ENCODE results near the gene ARAP1. TPM values are rescaled to one million over a fixed set of nuclear protein-coding genes. Genes with fewer than 3 reads are reported as not detected.

ARAP1 gene
- total RNA-seq, 1 donor from 2014 or later = 20.5 TPM

DNA sequence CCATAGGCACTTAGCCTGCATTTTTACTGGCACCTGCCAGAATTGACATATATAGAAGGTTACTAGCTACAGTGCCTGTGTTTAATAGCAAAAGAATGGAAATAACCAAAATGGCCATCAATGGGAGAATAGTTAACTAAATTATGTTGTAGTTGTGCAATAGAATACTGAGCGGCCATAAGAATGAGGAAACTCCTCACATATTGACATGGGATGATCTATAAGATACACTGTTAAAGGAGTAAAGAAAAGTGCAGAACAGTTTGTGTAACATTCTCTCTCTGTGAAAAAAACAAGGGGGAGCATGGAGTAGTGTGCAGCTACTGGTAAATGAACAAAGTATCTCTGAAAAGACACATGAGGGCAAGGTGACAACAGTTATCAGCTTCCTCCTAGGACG is 21.5 kb downstream of the ARAP1 start:
- Mint-ChIP-seq H3K27me3 (ENCODE audit: unreplicated experiment) (peaks cover 4% of the 10 kb centered on the region), H3K4me3 (ENCODE audit: unreplicated experiment) (no peak overlapping the region), H3K36me3 (ENCODE audit: unreplicated experiment) (peaks cover 5% of the 10 kb centered on the region), H3K4me1 (ENCODE audit: low read depth, unreplicated experiment) (no peaks in the 10 kb centered on the region), H3K27ac (ENCODE audit: unreplicated experiment) (no peak overlapping the region), H3K9me3 (ENCODE audit: unreplicated experiment) (peaks cover under 1% of the 10 kb centered on the region)
- TF ChIP-seq, protein P1, sequence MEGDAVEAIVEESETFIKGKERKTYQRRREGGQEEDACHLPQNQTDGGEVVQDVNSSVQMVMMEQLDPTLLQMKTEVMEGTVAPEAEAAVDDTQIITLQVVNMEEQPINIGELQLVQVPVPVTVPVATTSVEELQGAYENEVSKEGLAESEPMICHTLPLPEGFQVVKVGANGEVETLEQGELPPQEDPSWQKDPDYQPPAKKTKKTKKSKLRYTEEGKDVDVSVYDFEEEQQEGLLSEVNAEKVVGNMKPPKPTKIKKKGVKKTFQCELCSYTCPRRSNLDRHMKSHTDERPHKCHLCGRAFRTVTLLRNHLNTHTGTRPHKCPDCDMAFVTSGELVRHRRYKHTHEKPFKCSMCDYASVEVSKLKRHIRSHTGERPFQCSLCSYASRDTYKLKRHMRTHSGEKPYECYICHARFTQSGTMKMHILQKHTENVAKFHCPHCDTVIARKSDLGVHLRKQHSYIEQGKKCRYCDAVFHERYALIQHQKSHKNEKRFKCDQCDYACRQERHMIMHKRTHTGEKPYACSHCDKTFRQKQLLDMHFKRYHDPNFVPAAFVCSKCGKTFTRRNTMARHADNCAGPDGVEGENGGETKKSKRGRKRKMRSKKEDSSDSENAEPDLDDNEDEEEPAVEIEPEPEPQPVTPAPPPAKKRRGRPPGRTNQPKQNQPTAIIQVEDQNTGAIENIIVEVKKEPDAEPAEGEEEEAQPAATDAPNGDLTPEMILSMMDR (IDR thresholded peaks at IDR 0.05; ENCODE audit: partially characterized antibody, unreplicated experiment) = no peak
- DNase-seq = no peak

DNA sequence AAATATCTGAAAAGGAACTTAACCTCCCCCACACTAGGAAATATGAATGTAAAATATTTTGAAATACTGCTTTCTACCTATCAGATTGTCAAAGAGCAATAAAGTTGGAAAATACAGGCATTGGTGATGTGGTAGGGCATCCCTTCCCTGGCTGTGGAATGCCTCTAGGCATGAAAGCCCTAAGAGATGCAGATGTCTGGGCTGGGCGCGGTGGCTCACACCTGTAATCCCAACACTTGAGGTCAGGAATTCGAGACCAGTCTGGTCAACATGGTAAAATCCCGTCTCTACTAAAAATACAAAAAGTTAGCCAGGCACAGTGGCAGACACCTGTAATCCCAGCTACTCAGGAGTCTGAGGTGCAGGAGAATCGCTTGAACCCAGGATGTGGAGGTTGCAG is 22.0 kb downstream of the ARAP1 start:
- TF ChIP-seq, protein P1 (IDR thresholded peaks at IDR 0.05; ENCODE audit: partially characterized antibody, unreplicated experiment) = no peak
- Mint-ChIP-seq H3K27ac (ENCODE audit: unreplicated experiment) (no peak overlapping the region), H3K4me1 (ENCODE audit: low read depth, unreplicated experiment) (no peaks in the 10 kb centered on the region), H3K36me3 (ENCODE audit: unreplicated experiment) (peaks cover 5% of the 10 kb centered on the region), H3K9me3 (ENCODE audit: unreplicated experiment) (peaks cover 4% of the 10 kb centered on the region), H3K4me3 (ENCODE audit: unreplicated experiment) (no peak overlapping the region), H3K27me3 (ENCODE audit: unreplicated experiment) (peaks cover 4% of the 10 kb centered on the region)
- no peak for DNase-seq

DNA sequence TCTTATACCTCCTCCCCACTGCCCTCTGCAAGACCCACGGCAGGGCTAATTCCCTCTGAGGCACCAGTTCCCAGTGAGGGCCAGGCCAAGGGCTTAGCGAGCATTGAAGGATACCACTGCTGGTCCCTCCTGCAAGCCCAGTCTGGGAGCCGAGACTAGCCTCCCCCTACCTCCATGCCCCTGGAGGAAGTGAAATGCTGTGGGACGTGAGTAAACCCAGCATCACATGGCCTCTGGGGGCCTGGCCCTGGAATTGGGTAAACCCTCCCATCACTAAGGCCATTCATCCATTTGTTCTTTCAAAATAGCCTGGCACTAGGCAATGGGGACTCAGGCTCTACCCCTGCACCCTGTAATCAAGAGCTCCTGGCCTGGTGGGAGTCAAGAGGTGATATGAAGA is 24.7 kb downstream of the ARAP1 start:
- no peak for DNase-seq
- Mint-ChIP-seq H3K9me3 (ENCODE audit: unreplicated experiment) (peaks cover 4% of the 10 kb centered on the region), H3K27ac (ENCODE audit: unreplicated experiment) (no peak overlapping the region), H3K36me3 (ENCODE audit: unreplicated experiment) (peaks cover 5% of the 10 kb centered on the region), H3K27me3 (ENCODE audit: unreplicated experiment) (peaks cover 3% of the 10 kb centered on the region), H3K4me3 (ENCODE audit: unreplicated experiment) (no peak overlapping the region), H3K4me1 (ENCODE audit: low read depth, unreplicated experiment) (no peaks in the 10 kb centered on the region)
- TF ChIP-seq, protein P1 (IDR thresholded peaks at IDR 0.05; ENCODE audit: partially characterized antibody, unreplicated experiment) = no peak

DNA sequence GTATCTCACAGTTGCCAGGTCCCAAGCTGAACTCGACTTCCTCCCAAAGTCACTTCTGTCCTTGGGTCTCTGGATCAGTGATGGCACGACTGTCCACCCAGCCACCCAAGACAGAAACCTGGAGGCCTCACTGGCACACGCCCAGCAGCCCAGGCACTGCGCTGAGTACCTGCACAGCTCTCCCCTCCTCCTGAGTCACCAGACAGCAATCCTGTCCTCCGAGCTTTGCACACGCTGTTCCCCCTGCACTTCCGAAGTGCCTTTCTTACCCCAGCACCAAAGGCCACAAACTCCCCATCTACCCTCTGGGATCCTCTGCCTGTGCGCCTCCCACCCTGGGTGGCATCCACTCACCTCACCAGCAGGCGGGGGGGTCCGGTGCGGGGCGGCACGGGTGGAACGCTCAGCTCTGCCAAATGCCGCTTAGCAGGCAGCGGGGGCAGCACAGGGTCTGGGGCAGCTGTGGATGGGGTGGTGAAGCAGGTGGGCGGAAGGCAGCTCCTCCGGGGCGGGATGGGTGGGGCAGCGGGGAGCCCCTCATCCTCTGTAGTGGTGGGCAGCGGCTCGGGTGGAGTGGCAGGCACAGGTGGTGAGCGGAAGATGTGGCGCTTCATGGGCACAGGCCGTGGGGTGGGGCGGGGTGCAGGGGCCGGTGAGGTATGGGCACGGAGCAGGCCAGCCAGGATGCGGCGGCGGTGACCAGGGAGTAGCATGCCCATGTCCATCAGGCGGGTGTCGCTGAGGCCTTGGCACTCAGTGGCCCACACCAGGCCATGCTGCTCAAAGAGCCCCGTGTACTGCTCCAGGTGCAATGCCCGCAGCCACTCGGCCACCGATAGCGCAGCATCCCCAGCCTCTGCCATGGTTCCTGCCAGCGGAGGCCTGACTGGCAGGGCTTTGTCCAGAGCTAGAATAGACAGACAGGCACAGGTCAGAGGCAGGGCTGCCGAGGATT is 25.7 kb downstream of the ARAP1 start:
- no peak for DNase-seq
- Mint-ChIP-seq H3K4me3 (ENCODE audit: unreplicated experiment) (no peak overlapping the region), H3K9me3 (ENCODE audit: unreplicated experiment) (peaks cover 4% of the 10 kb centered on the region), H3K36me3 (ENCODE audit: unreplicated experiment) (peaks cover 5% of the 10 kb centered on the region), H3K4me1 (ENCODE audit: low read depth, unreplicated experiment) (peaks cover 2% of the 10 kb centered on the region), H3K27ac (ENCODE audit: unreplicated experiment) (no peak overlapping the region), H3K27me3 (ENCODE audit: unreplicated experiment) (peaks cover 4% of the 10 kb centered on the region)
- TF ChIP-seq, protein P1 (IDR thresholded peaks at IDR 0.05; ENCODE audit: partially characterized antibody, unreplicated experiment) = no peak

DNA sequence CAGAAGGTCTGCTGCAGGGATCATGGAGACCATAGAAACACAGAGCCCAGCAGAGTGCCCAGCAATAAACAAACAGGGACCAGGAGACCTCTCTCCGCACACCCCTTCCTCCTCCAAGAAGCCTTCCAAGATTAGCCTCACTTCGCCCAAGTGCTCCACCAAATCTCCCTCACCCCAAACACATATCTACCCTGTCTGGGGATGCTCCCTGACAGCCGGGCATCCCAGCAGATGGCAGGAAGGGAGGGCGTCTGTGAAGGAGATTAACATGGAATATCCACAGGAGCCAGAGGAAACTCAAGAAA is 26.5 kb downstream of the ARAP1 start:
- DNase-seq = no peak
- peaks cover 2% of the 10 kb centered on the region for H3K36me3 Mint-ChIP-seq (ENCODE audit: unreplicated experiment)
- TF ChIP-seq, protein P1 (IDR thresholded peaks at IDR 0.05; ENCODE audit: partially characterized antibody, unreplicated experiment) = no peak
- peaks cover 4% of the 10 kb centered on the region for H3K9me3 Mint-ChIP-seq (ENCODE audit: unreplicated experiment)
- peaks cover 5% of the 10 kb centered on the region for H3K27me3 Mint-ChIP-seq (ENCODE audit: unreplicated experiment)
- H3K4me1 Mint-ChIP-seq (ENCODE audit: low read depth, unreplicated experiment) = peaks cover 2% of the 10 kb centered on the region
- no peak overlapping the region for H3K27ac Mint-ChIP-seq (ENCODE audit: unreplicated experiment)
- H3K4me3 Mint-ChIP-seq (ENCODE audit: unreplicated experiment) = no peak overlapping the region

Measured in glutamatergic neuron (in vitro differentiated cells).